Measurements from ENCODE around the gene ASPRV1.

ASPRV1 gene

DNA sequence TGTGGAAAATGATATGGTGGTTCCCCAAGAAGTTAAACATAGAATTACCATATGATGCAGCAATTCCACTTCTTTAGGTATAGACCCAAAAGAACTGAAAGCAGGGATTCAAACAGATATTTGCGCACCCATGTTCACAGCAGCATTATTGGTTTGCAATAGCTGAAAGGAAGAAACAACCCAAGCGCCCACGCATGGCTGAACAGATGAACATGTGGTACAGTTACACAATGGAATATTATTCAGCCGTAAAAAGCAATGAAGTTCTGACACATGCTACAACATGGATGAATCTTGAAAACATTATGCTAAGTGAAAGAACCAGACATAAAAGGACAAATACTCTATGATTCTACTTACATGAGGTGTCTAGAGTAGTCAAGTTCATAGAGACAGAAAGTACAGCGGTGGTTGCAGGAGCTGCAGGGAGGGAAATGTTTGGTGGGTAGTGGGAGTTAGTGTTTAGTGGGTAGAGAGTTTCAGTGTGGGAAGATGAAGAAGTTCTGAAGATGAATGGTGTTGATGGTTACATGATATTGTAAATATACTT lies 26.7 kb upstream of the ASPRV1 start:
- no peak for DNase-seq

DNA sequence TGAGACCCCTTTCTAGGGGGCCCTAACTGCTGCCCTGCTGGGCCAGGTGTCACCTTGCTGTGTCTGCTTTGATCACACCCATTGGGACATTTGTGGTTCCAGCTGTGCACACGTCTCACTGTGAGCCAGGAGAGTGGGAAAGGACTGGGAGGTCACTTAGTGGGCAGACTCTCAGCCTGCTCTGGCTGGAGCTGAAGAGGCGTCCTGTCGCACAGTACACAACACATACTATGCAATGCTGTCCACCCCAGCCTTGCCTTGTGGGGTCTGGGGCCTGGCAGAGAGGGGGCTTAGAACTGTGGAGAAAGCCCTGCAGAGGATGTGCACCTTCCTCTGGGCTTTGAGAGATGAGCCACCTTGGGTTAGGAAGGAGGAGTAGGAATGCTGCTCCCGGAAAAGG lies 25.3 kb upstream of the ASPRV1 start:
- DNase-seq: no peak

DNA sequence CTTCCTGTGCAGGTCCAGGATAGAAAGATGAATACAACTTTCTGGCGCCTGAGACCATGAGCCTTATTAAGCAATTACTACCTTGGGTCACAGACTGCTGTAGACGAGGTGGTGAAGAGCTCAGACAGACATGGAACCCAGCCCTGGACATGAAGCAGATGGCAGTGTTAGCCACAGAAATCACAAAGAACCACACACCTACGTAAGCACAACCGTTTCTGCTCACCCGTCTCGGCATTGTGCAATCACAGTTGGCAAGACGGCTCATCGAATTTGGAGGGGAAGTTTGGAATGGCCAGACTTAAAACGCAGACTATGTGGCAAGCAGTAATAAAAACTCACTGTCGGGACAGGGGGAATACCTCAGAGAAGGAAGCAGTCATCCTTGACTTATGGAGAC lies 24.3 kb upstream of the ASPRV1 start:
- DNase-seq: no peak

DNA sequence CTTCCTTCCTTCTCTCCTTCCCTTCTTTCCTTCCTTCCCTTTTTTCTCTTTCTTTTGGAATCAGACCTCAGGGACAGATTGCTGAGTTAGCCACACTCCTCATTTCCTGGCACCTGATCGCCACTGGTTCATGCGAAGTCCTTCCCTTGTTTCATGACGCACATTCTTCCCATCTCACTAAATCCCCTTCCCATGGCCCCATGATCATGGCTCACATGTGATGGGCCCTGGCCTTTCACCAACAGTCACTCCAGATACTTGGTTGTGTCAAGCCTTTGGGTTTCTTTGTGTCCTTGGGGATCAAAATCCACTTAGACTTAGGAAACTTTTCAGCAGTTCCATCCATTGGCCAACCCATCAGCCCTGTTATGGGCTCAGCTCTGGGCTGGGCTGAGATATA lies 23.8 kb upstream of the ASPRV1 start:
- no peak for DNase-seq

DNA sequence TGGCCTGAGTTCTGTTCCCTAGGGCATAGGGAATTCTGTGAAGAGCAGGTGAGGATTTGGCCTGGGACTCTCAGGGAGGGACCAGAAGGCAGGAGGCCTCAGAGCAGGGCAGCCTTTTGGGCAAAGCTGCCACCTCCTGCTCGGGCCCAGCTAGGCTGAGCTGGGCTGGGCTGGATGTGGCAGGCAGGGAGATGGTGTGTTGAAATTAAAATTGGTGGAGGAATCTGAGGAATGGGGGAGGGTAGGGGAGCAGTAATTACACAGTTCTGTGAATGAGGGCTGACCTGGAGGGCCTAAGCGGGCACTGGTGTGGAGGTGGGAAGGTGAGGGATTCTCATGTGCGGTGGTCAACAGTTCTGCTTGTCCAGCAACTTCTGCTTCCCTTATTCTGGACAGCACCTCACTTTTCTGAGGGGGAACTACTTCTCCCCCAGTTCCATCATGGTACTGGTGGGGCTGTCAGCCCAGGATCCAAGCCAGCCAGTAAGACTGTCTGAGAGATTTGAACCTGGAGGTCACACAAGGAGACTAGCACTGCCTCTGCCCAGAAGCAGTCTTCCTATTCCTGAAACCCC lies 22.0 kb upstream of the ASPRV1 start:
- DNase-seq: no peak

DNA sequence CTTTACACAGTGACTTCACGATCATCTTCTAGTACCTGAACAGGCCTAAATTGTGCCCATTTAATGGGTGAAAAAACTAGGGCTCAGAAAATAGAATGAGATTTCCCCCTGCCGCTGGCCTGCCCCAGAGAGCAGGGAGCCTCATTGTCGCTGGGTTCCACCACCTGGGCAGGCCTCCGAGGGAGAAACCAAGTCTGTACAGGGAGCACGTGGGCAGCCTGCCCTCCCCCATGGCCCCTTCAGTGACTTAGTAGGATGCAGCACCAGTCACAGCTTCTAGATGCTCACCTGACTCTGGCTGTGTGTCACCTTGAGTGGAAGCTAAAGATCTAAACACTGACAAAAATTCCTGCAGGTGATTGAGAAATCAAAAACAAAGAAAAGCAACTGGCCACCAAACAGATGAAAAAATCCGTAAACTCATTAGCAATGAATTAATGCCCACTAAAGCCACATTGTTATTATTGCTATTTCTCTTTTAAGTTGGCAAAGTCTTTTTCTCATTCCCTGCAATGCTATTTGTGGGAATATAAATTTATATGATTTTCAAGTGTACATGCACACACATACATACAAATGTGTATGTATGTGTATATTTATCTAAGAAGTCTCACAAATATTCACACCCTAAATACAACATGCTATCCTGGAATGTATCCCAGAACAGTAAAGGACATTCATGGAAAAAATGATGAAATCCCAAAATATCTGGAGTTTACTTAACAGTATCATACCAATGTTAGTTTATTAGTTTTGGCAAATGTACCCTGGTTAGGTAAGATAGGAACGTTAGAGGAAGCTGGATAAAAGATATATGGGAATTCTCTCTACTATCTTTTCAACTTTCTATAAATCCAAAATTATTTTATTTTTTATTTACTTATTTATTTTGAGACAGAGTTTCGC lies 18.7 kb upstream of the ASPRV1 start:
- DNase-seq: no peak

DNA sequence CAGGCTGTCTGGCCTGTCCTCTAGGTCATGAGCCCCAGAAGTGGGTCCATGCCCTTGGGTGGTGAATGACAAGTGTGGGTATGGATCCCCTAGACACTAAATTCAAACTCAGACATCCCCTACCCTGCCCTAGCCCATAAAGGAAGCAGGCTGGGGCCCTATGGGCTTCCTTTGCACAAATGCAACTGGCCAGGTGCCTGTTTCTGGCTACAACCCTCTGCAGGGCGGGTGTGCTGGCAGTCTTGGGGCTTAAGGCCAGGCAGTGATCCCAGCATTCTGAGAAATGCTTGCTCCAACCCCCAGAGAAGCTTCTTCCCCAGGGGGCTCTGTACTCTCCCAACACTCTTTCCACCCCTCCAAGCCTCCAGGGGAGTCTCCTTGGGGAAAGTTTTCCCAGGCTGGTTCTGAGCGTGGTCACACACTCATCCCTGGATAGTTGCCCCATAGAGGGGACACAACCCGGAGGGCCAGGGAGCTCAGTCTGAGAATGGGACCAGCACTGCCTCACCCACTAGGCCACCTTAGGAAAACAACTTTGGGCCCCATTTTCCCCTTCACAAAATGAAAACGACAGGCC lies 16.6 kb upstream of the ASPRV1 start:
- DNase-seq: no peak

DNA sequence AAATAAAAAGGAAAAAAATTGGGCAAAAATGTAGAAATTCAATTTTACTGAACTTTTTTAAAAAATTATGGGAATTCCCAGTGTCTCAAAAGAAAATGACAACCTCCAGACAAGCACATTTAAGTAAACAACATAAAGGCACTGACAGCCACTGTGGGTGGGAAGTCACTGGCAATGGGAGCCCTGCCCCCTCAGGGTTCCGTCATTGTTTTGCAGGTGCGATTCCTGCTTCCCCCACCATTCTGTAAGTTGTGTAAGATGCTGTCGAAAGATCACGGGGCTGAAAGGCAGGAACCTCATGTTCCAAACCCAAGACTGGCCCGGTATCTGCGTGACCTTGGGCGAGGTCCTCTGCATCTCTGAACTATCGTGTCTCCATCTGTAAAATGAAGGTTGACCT lies 15.8 kb upstream of the ASPRV1 start:
- no peak for DNase-seq

DNA sequence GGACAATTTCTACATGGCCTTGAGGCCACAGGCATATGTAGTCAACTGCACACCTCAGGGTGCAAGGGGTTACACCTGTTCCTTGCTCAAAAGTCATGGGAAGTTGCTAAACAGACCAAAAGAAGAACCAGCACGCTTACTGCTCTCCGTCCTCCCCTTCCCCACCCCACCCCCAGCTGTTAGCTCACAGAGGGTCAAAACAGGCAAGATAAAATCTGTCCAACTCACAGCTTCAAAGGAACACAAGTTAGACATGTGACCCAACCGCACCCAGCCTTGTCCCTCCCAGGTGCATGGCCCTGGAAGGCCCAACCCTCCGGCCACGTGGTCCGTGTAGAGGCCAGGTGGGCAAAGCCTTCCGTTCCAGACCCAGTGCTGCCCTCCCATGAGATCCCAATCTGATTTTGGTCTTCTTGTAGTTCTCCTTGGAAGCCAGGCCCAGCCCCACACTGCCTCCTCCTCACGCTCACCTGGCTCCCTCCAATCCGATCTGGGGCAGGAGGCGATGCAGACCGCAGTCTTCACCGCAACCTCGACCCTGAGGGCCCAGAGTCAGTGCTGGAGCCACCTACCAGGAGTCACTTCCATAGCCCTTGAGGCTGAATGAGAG lies 14.5 kb upstream of the ASPRV1 start:
- no peak for DNase-seq

DNA sequence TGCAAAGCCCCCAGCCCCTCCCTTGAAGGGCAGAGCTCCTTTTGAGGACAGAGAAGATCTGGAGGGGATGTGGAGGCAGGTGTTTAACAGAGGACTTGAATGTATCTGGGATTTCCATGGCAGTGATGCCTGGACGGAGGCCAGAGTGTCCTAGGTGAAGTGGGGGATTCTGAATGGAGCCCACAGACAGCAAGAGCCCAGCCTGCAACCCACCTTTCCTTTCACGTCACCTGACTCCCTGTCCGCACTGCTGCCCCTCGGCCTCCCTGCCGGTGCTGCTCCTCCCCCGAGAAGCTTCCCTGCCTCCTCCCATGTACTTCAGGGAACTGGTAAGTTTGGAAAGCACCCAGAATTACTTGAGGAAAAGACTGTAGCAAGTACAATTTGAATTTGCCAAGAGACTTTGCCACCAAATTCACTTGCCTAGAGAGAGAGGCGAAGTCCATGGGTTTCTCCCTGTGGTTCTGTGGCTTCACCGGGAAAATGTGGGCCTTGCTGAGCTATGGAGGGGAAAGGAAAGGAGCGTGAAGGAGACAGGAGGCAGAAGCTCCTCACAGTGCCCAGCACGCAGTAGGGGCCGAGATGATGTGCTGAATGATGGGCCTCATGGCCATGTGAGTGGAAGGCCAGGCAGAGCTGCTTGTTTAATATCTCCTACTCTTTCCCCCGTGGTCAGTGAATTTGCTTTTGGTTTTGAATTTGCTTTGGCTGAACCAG lies 13.9 kb upstream of the ASPRV1 start:
- DNase-seq: no peak

DNA sequence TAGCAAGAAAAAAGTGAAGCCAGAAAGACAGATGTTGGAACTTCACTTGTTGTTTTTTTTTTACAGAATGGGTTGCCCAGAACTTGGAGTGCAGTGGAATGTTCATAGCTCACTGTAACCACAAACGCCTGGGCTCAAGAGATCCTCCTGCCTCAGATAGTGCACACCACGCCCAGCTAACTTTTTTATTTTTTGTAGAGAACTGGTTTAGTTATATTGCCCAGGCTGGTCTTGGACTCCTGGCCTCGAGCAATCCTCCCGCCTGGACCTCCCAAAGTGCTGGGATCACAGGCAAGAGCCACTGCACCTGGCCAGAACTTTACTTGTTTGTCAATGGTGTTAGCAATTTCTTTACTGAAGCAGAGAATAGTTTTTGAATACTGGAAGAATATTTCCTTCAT lies 11.9 kb upstream of the ASPRV1 start:
- no peak for DNase-seq

DNA sequence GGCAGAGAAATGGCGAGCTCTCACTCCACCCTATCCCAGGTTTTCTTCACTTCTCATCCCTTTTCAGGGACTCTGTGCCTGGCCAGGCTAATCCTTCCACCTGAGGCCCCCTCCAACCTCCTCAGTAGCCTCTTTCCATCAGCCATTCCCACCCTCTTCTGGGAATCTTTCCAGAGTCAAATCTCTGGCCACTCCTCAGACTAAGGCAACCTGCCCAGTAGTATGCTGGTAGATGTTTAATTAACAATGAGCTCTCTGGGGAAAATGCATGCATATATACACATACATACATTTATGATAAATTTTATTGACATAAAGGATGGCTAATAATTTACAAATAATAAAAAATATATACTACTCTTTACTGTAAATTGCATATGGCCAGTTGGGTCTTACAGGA lies 11.4 kb upstream of the ASPRV1 start:
- DNase-seq: no peak

DNA sequence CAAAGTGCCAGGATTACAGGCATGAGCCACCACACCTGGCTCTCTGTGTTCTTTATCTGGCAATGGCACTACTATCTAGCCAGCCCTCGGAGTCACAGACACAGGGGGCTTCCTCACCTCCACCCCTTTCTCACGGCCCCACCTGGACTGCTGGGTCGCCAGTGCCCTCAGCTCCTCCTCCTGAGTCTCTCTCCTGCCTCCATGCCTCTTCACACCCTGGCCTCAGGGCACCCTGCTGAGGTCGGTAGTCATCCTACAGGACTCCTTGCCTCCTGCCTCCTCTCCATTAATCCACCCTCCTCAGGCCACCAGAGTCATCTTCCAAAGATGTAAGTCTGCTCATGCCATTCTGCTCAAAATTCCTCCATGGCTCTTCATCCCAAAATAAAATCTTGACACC lies 8.6 kb upstream of the ASPRV1 start:
- no peak for DNase-seq

DNA sequence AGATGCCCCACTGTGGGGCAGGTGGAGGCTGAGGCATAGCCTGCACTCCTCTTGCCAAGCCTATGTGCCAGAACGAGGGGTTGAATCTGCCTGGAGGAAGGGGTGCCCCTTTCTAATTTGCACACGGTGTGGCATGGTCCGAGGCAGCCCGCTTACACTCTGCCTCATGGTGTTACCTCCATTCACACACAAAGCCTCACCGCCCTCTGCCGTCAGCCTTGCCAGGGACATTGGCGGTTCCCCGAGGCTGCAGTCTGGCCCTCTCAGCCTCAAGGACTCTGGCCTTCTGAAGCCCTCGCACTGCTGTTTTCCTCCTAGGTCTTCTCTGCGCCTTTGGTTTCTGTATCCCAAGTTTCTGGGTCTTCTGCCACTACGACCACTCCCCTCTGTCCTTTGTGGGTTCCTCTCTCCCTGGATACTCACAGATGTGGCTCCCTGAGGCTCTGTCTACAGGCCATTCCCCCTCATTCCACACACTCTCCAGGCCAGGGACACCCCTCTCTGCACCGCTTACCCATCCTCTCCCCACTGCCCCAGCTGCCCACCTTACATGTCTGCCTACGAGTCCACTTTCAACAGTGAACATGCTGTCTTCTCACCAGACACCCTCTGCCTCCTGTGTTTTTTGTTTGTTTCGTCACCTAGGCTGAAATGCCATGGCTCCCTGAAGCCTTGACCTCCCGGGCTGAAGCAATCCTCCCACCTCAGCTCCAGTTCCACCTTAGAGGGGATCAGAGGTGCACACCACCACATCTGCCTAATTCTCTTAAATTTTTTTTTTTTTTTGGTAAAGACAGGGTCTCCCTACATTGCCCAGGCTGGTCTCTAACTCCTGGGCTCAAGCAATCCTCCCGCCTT lies 7.9 kb upstream of the ASPRV1 start:
- no peak for DNase-seq

DNA sequence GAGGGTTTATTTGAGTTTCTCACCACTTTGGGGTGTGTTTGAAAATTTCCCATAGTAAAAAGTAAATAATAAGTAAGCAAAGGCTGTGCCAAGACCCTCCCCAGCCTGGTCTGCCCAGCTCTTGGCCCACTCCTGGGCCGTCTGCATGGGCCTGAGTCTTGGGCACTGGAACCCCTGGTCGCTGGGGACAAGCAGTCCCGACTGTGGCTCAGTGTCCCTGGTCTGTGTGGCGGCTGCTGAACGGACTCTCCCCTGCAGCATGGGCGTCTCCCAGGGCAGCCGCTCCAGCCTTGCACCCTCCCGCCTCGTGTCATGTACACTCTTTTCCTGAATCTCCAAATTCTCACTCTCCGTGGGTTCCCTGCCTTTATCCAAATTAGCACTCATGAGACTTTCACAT lies 7.2 kb upstream of the ASPRV1 start:
- DNase-seq: no peak

DNA sequence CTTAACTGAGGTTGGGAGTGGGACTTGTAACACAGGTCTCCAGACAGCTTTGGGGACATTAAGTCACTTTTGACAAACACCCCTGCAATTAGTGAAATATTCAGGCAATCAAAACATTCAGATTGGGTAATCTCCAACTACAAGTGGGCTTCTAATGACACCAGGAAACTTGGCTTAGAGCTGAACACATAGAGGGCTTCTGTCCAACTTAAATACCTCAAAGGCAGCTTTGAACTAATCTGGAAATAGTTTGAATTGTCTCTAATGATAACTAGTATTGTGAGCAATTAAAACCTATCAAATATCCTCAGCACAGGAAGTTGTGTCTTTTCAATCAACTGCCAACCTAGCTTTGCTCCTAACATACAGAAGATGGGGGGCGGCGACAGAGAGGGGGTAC lies 5.1 kb upstream of the ASPRV1 start:
- DNase-seq: no peak

DNA sequence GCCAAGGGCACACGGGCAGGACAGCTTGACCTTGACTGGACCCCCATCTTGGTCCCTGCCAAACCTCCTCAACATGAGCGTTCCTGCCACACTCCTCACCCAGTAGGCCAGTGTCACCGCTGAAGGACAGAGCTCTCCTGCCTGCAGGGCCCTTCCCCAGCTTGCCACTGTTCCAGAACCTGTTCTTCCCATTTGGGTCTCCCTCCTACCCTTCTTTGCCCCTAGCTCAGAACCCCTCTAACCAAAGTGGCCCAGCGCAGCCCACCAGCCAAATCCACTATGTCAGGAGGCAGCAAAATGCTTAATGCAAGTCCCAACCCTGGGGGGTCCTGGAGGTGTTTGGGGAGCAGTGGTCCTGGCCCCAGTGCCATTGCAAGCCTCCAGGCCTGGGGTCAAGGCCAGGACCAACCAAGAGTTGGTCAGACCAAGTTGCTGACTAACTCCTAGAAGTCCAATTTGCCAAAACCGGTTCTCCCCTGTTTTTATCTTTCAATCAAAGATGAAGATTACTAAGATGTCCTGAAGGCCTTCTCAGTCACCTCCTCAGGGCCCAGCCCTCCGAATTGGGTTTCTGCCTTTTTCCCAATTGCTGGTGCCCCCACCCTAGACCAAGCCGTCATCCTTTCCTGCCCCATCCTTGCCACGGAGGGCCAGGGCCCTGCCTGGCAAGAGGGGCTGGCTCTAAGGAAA lies 4.5 kb upstream of the ASPRV1 start:
- no peak for DNase-seq

DNA sequence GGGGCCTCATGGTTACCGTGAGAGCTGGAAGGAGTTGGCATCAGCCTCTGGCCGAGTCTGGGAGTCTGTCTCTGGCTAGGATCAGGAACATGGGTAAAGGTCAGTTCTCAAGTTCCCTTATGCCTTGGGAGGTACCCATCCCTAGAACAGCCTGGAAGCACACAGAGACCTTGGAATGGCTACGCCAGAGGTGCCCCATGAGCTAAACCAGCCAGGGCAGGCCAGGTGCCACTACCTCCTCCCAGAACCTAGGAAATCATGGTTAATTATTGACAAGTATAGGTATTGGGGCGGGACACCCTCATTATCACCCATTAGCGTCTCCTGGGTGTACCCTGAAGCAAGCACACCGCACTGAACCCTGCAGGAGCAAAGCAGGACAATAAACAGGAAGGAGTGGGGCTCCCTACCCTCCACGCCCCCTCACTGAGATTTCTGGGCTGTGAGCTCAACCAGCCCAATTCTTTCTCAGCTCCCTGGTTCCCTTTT lies 3.0 kb upstream of the ASPRV1 start:
- no peak for DNase-seq

DNA sequence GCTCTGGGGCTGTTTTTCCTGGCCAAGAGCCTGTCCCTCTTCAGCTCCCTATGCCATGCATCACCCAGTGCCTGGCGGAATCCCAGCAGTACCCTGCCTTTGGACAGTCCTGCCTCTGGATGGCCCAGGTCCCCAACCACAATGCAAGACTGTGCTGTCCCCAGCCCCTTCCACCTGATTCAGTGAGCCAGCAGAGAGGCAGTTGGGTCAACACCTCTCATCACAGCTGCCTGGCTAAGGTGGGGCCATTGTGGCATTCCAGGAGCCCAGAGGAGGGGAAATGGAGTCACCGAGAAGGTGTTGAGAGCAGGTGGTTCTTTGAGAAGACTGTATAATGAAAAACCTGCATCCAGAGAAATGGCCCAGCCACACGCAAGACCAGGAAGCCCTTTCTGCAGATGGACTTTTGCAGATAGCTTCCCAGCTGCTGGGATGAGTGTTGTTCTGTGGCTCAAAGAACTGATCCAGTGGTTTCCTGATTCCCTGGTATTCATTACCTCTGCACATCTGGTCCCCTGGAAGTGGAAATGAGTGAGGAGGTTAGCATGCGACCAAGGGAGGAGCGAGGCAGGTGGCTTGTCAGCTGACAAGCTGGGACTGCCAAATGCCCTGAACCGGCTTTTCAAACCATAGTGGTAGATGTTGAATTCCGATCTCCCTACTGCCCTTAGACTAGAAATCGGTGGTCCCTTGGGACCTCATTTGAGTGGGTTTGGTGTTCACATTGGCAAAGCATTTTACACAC lies 1.7 kb upstream of the ASPRV1 start:
- no peak for DNase-seq

DNA sequence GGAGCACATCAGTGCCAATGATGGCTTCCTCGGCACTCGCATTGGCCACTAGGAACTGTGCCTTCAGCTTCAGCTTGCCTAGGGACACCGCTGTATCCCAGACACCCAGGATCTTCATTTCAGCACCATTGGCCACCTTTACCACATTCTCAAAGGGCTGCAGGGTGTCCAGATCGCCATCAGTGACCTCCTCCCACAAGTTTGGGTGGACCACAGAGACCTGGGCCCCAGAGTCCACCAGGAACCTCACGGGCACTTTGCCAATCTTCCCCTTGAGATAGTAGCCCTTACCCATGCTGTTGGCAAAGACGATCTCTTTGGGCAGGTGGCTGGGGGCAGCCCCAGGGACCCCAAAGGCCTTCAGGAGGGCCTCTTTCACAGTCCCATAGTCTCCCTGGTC lies 610 bp downstream of the ASPRV1 start:
- DNase-seq: no peak

Data from GDM1 (cell line).